Esophagus squamous epithelium (tissue), 5 donors: ENCODE data around the gene DOCK8. TPM values are rescaled to one million over a fixed set of nuclear protein-coding genes. Genes with fewer than 3 reads are reported as not detected.

ENCODE experiments used
- DNase-seq: peaks from one replicate; lab custom pipeline; 2025; lab: John Stamatoyannopoulos, UW
- H3K27ac ChIP-seq, 4 donors: fragments of 200-600 bp; sonication (generic); one replicate each; pipeline ENCODE4 v1.5.1; 2016 to 2019; ENCODE audit warnings: mild to moderate bottlenecking in 1 of 4
- H3K27me3 ChIP-seq, 4 donors: fragments of 200-600 bp; sonication (generic); 1 replicate in 3 of 4; 2 replicates in 1 of 4; pipeline versions ENCODE4 v1.5.1 to v1.6.0; 2017 to 2021; ENCODE audit warnings: antibody characterized with exemption in 1 of 4
- H3K36me3 ChIP-seq, 3 donors: fragments of 200-600 bp; sonication (generic); one replicate each; pipeline ENCODE4 v1.5.1; 2016 to 2019
- H3K4me1 ChIP-seq, 3 donors: fragments of 200-600 bp; sonication (generic); one replicate each; pipeline ENCODE4 v1.5.1; 2017 to 2019
- H3K4me3 ChIP-seq, 4 donors: fragments of 200-600 bp; sonication (generic); 1 replicate in 3 of 4; 2 replicates in 1 of 4; pipeline ENCODE4 v1.5.1; 2016 to 2019; ENCODE audit warnings: mild to moderate bottlenecking in 2 of 4, moderate library complexity in 1 of 4
- H3K9me3 ChIP-seq, 3 donors: fragments of 200-600 bp; sonication (generic); one replicate each; pipeline ENCODE4 v1.5.1; 2016 to 2019
- POLR2A ChIP-seq, 4 donors: fragments of 450-650 bp; IDR thresholded peaks; one replicate each; pipeline ENCODE4 v1.6.1; 2017; ENCODE audit warnings: antibody characterized with exemption in 4 of 4, mild to moderate bottlenecking in 4 of 4, moderate library complexity in 3 of 4
- WGBS, 2 donors: methylation state at CpG; one replicate each; pipeline ENCODE4 v1.1.5; 2018; 5-methylcytosine and 5-hydroxymethylcytosine counted together
- intact Hi-C: fragments of 100-400 bp; cut with DNase I; formaldehyde crosslinking; loops from one replicate; pipeline ENCODE4 v1.15.0; 2022
- total RNA-seq, 4 donors: library from RNA; depleted of rRNA; stranded (reverse); fragments of >200 nt; gene quantifications; one replicate each; pipeline ENCODE4 v1.1.0, GENCODE V29; 2016
- TF ChIP-seq, protein P1 (sequence below), 6 experiments: fragments of 450-650 bp in 4 of 6; fragments of 200-600 bp in 2 of 6; sonication (generic) in 2 of 6; IDR thresholded peaks; one replicate each; pipeline ENCODE4 v1.5.1; 2016 to 2019; ENCODE audit warnings: antibody characterized with exemption in 6 of 6, mild to moderate bottlenecking in 4 of 6, moderate library complexity in 4 of 6
- donor health status: DM: yes; HTN: yes; CAD: no.

The DOCK8 gene
- total RNA-seq, 4 donors from 2014 or later, result 6.9 to 21.6 (median 15.2) TPM

DNA sequence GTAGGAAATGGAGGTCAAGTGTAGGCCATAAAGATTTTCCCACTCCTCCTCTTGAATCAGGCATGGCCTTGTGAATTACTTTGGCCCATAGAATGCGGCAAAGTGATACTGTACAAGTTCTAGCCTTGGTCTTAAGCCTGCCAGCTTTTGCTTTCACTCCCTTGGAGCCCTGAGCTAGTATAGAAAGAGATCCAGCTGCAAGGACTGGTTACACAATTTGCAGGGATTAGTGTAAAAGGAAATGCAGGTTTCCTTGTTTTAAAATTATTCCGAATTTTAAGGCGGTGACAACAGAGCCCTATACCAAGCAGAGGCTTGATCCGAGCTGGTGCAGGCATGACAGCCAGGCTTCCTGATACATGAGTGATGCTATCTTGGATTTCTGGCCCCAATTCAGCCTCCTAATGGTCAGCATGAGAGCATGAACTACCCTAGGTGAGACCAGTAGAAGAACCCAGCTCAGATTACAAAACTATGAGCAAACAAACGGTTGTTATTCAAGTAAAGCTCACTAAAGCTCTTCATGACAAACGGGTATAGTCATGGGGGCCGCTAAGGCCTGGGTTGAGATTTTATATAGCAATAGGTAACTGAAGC is 257.9 kb downstream of the DOCK8 start:
- Histone ChIP-seq H3K4me3 (no peak overlapping the region), H3K27ac (peak overlapping the region; percentile 75 to 91 (median 86)), H3K36me3 (no peaks in the 10 kb centered on the region), H3K4me1 (peaks cover 11 to 51% (median 26%) of the 10 kb centered on the region in 3 donors), H3K9me3 (no peaks in the 10 kb centered on the region), H3K27me3 (no peaks in the 10 kb centered on the region)
- TF ChIP-seq, protein P1, sequence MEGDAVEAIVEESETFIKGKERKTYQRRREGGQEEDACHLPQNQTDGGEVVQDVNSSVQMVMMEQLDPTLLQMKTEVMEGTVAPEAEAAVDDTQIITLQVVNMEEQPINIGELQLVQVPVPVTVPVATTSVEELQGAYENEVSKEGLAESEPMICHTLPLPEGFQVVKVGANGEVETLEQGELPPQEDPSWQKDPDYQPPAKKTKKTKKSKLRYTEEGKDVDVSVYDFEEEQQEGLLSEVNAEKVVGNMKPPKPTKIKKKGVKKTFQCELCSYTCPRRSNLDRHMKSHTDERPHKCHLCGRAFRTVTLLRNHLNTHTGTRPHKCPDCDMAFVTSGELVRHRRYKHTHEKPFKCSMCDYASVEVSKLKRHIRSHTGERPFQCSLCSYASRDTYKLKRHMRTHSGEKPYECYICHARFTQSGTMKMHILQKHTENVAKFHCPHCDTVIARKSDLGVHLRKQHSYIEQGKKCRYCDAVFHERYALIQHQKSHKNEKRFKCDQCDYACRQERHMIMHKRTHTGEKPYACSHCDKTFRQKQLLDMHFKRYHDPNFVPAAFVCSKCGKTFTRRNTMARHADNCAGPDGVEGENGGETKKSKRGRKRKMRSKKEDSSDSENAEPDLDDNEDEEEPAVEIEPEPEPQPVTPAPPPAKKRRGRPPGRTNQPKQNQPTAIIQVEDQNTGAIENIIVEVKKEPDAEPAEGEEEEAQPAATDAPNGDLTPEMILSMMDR (IDR thresholded peaks at IDR 0.05), result no peak
- TF ChIP-seq POLR2A (IDR thresholded peaks at IDR 0.05), result no peak
- intact Hi-C loops, result no loop called here
- no peak for DNase-seq
- 54 to 65% methylated on average over 6 to 7 of the region's 7 CpGs for WGBS, 2 donors

DNA sequence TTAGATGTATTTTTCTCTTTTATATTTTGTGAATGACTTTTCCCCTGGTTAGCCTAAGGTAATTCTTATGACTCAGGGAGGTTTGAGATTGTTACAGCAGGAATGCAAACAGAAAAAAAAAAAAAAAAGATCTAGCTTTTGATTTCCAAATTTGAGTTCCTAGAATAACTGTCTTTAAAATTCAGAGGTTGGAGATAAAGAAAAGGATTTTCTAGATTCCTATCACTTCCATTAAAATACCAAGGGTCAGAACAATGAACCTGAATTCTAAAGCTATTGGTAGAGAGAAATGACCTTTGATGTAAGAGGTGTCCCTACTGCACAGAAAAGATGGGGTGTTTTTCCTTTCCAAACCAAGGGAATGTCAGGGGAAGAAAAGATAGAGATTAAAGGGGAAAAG is 262.5 kb downstream of the DOCK8 start:
- H3K27me3 ChIP-seq, result no peaks in the 10 kb centered on the region
- H3K27ac ChIP-seq, result no peak overlapping the region
- no peak overlapping the region for H3K4me3 ChIP-seq
- intact Hi-C loops, result no loop called here
- H3K36me3 ChIP-seq, result no peaks in the 10 kb centered on the region
- no peaks in the 10 kb centered on the region for H3K9me3 ChIP-seq
- H3K4me1 ChIP-seq, result peaks cover 0 to 23% (median 7%) of the 10 kb centered on the region in 3 donors
- no peak for DNase-seq
- TF ChIP-seq, protein P1 (IDR thresholded peaks at IDR 0.05), result no peak
- no peak for TF ChIP-seq POLR2A (IDR thresholded peaks at IDR 0.05)

DNA sequence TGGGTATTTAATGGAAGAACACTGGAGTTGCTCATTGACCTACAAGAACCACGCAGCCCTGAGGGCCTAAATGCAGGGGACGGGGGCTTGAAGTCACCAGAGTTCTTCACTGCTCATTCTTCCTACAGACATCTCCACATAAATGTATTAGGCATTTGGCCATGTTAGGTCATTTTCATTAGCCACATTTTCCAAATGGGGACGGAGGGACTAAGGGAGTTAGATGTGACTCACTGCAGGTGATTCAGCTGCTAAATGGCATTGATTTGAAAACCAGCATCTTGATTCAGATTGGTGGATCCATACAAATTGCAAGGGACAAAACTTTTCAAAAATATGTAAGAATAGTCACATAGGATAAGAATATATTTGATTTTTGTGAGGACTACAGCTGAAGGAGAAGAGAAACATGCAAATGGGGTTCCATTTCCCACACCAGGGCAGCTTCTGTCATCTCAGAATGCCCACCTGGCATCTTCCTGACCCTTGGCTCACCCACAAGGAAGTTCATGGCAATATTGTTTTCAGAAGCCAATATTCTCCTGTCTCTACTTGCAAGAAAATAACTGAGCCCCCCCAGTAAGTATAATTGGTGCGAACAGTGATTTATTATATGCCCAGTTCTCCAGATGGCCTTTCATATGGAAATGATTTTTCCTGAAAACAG is 264.8 kb downstream of the DOCK8 start:
- no peaks in the 10 kb centered on the region for H3K36me3 ChIP-seq
- H3K27ac ChIP-seq, result peak overlapping the region in 1 of 4 donors; percentile 41
- TF ChIP-seq, protein P1 (IDR thresholded peaks at IDR 0.05), result no peak
- TF ChIP-seq POLR2A (IDR thresholded peaks at IDR 0.05), result no peak
- no peaks in the 10 kb centered on the region for H3K9me3 ChIP-seq
- H3K4me1 ChIP-seq, result peaks cover 0 to 10% (median 5%) of the 10 kb centered on the region in 3 donors
- no peak for DNase-seq
- no peak overlapping the region for H3K4me3 ChIP-seq
- intact Hi-C loops, result no loop called here
- WGBS, 2 donors, result 38 to 58% methylated on average over 4 of the region's 4 CpGs
- H3K27me3 ChIP-seq, result no peaks in the 10 kb centered on the region

DNA sequence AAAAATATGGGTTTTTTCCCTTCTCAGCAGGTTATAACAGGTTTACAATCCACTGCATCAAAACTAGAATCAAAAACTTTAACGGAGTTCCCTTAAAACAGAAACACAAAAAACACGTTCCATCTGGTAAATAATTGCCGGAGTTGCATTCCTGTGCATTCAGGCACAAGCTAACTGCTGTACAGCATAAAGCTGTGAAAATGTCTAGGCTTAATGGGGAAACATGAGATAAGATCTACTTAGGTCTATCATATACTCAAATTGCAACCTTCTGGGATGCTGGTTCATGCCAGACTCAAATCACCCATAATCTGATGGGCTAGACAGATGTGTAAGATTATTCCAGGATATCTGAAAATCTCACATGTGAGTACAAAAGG is 265.3 kb downstream of the DOCK8 start:
- H3K4me1 ChIP-seq, result peaks cover 0 to 10% (median 5%) of the 10 kb centered on the region in 3 donors
- no peak overlapping the region for H3K4me3 ChIP-seq
- no peaks in the 10 kb centered on the region for H3K9me3 ChIP-seq
- 48 to 63% methylated on average over 3 of the region's 3 CpGs for WGBS, 2 donors
- no peak for DNase-seq
- no peaks in the 10 kb centered on the region for H3K36me3 ChIP-seq
- TF ChIP-seq POLR2A (IDR thresholded peaks at IDR 0.05), result no peak
- TF ChIP-seq, protein P1 (IDR thresholded peaks at IDR 0.05), result no peak
- H3K27ac ChIP-seq, result peak overlapping the region in 1 of 4 donors; percentile 41
- intact Hi-C loops, result no loop called here
- no peaks in the 10 kb centered on the region for H3K27me3 ChIP-seq

DNA sequence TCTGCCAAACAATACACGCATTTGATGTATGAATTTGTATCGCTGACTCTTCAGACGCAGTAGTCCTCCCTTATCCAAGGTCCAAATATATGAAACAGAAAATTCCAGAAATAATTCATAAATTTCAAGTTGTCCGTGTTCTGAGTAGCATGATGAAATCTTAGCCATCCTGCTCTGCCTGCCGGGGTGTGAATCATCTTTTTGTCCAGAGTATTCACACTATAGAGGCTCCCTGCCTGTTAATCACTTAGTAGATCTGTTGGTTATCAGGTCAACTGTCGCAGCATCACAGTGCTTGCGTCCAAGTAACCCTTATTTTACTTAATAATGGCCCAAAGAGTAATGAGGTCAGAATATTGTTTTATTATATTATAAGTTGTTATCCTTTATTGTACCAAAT is 268.1 kb downstream of the DOCK8 start:
- DNase-seq, result no peak
- Histone ChIP-seq H3K27ac (no peak overlapping the region), H3K36me3 (no peaks in the 10 kb centered on the region), H3K27me3 (no peaks in the 10 kb centered on the region), H3K4me1 (peaks cover 0 to 10% (median 5%) of the 10 kb centered on the region in 3 donors), H3K4me3 (no peak overlapping the region), H3K9me3 (no peaks in the 10 kb centered on the region)
- intact Hi-C loops, result no loop called here
- no peak for TF ChIP-seq POLR2A (IDR thresholded peaks at IDR 0.05)
- TF ChIP-seq, protein P1 (IDR thresholded peaks at IDR 0.05), result no peak
- 79 to 95% methylated on average over 7 of the region's 7 CpGs for WGBS, 2 donors
